Muscle of arm (tissue), 12 donors: ENCODE data around the gene LTF. TPM values are rescaled to one million over a fixed set of nuclear protein-coding genes. Genes with fewer than 3 reads are reported as not detected.
"Not testable (repeated sequence)": the region's sequence is repeated elsewhere in the genome, so short reads cannot be mapped to it uniquely, and the experiment has no call there.

Experiments used
- DNase-seq: peaks from one replicate; pipeline ENCODE4 v3.0.0-alpha.2; 2013
- polyA plus RNA-seq, 12 donors: library from polyadenylated mRNA; unstranded; fragments of 120-200 nt; gene quantifications; one replicate each; pipeline ENCODE4 v1.2.1, GENCODE V29; 2013; ENCODE audit not compliant: insufficient read length in 12 of 12

Gene LTF
- polyA plus RNA-seq, 12 donors = 1.0 to 6.1 (median 1.9) TPM; not detected in 2

DNA sequence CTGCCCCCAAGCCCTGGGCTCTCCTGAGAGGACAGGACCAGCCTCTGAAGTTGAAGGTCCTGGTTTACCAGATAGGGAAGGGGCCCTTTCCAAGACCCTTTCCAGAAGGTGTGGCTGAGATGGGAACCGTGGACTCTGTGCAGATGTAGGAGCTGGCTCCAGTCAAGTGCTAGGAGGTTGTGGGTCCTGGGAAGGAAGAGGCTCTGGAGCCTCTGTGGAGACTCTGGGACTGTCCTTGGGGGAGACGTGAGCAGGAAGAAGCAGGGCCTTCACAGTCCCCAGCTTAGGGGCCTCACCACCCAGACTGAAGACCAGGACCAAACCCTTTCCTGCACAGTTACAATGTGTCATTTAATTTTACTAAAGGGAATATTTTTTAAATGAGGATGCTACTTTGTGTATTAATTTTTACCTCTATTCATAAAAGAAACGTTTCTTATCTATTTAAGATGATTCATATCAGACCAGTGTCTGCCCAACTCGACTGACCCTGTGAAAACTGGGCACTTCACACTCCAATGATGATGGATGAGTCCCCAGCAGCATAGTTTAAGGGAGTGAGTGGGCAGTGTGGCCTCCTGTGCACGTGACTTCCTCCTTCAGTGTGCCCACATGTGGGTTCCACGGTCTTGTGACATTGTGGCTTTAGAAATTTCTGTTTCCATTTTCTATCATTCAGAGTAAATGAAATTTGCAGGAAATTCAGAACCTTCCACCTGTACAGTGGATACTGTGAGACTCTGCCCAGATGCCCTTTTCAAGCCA, 68.8 kb downstream of the LTF start:
- DNase-seq = no peak

GRCh38 chr3:46395210-46395661, 69.5 kb downstream of the LTF start:
- no peak for DNase-seq

DNA sequence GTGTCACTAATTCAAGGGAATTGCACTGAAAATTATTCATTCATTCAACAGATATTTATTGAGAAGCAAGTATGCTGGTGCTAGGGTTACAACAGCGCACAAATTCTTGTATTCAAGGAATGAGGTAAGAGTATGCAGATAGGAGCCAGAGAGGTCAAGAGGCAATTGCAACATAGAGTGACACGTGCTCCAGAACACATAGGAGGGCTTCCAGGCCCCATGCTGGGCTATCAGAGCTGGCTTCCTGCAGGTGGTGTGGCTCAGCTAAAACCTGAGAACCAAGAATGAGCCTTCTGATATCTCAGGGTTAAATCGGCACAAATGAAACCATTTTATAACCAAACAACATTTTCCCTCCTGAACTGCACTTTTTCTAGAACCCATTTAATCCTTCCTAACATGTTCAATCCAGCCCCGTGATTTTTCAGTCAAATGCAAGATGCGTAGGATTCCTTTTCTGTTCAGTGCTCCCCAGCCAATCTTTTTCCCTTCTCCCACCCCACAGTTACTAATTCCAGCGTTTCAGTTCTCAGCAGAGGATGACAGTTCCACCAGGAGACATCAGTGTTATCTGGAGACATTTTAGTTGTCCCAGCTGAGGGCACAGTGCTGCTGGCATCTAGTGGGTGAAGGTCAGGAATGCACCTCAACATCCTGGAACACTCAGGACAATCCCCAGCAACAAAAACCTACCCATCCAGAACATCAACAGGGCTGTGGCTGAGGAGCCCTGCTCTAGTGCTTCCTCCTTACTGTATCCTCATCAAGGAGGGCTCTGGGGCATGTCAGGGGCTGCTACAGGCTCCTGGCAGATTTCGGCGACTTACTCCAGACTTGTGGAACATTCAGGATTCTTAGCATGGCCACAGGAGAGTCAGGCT, 70.9 kb downstream of the LTF start:
- no peak for DNase-seq

- no peak for DNase-seq
Measured at GRCh38 chr3:46393011-46393410, 71.7 kb downstream of the LTF start.

GRCh38 chr3:46391526-46391925, 73.2 kb downstream of the LTF start:
- DNase-seq = not testable (repeated sequence)

DNA sequence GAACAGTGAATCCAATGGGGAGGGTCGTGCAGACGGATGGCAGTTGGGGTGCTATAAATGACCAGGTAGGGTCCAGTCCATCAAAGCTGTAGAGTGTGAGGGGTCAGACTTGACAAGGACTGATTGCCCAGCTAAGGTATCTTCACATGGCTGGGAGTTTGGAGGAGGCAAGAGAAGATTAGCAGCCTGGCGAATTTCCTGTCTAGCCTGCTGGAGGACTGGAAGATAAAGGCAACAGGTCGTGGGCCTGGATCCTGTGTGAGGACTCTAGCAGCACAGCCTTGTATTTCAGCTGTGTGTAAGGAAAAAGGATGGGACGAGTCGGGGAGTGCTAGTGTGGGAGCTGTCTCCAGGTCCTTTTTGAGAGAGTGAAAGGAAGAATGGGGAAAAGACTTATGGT, 75.4 kb downstream of the LTF start:
- no peak for DNase-seq

- not testable (repeated sequence) for DNase-seq
Measured at GRCh38 chr3:46388847-46389246, 75.9 kb downstream of the LTF start.

- no peak for DNase-seq
Measured at GRCh38 chr3:46386205-46386604, 78.5 kb downstream of the LTF start.

Other genes starting within 250 kb of the LTF start
- under 1 TPM in 4 of 12 donors, not detected in 8; 0.11 to 0.39 (median 0.26) TPM for gene CCR3, start 222.4 kb downstream of the LTF start, polyA plus RNA-seq
- 1 to 10 TPM in 2 of 12 donors, under 1 TPM in 8, not detected in 2; 0.48 to 2.8 (median 0.82) TPM for gene CCR2, start 110.8 kb downstream of the LTF start, polyA plus RNA-seq
- gene CCR5, start 94.0 kb downstream of the LTF start, polyA plus RNA-seq = under 1 TPM in 10 of 12 donors, not detected in 2; 0.25 to 0.73 (median 0.33) TPM
- gene CCRL2, start 57.6 kb downstream of the LTF start, polyA plus RNA-seq = under 1 TPM in 10 of 12 donors, not detected in 2; 0.27 to 0.83 (median 0.53) TPM
- under 1 TPM in 1 of 12 donors, not detected in 11; 0.09 TPM for gene RTP3, start 33.1 kb upstream of the LTF start, polyA plus RNA-seq
- 1 to 10 TPM in 11 of 12 donors, not detected in 1; 2.2 to 6.6 (median 4.2) TPM for gene LRRC2, start 101.4 kb upstream of the LTF start, polyA plus RNA-seq
- under 1 TPM in 10 of 12 donors, not detected in 2; 0.12 to 0.46 (median 0.31) TPM for gene FAM240A, start 147.6 kb upstream of the LTF start, polyA plus RNA-seq
- 10 to 100 TPM in 2 of 12 donors, 1 to 10 TPM in 9, not detected in 1; 3.1 to 24.7 (median 6.7) TPM for gene ALS2CL, start 228.8 kb upstream of the LTF start, polyA plus RNA-seq
- 1 to 10 TPM in 2 of 12 donors, under 1 TPM in 8, not detected in 2; 0.56 to 2.2 (median 0.82) TPM for gene TMIE, start 236.5 kb upstream of the LTF start, polyA plus RNA-seq